ENCODE measurements around the gene MRTFB. TPM values are rescaled to one million over a fixed set of nuclear protein-coding genes. Genes with fewer than 3 reads are reported as not detected.

Gene MRTFB
- total and polyA plus RNA-seq, 2 donors (not counting 1 experiment from before 2014, with no cell fraction given), result 8.8 to 9.8 TPM

GRCh38 chr16:14113344-14113743, 42.2 kb downstream of the MRTFB start:
- H3K9me3 ChIP-seq (ENCODE audit: control insufficient read depth, insufficient read depth, low read depth, low read length), result no peaks in the 10 kb centered on the region
- TF ChIP-seq, protein P1, sequence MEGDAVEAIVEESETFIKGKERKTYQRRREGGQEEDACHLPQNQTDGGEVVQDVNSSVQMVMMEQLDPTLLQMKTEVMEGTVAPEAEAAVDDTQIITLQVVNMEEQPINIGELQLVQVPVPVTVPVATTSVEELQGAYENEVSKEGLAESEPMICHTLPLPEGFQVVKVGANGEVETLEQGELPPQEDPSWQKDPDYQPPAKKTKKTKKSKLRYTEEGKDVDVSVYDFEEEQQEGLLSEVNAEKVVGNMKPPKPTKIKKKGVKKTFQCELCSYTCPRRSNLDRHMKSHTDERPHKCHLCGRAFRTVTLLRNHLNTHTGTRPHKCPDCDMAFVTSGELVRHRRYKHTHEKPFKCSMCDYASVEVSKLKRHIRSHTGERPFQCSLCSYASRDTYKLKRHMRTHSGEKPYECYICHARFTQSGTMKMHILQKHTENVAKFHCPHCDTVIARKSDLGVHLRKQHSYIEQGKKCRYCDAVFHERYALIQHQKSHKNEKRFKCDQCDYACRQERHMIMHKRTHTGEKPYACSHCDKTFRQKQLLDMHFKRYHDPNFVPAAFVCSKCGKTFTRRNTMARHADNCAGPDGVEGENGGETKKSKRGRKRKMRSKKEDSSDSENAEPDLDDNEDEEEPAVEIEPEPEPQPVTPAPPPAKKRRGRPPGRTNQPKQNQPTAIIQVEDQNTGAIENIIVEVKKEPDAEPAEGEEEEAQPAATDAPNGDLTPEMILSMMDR (conservative IDR thresholded peaks at IDR 0.05 in 1 of 2, IDR thresholded peaks at IDR 0.05 in 1 of 2; ENCODE audit: low read depth in 1 of 2, low read length in 2 of 2), result no peak
- no peak for TF ChIP-seq EZH2 (IDR thresholded peaks at IDR 0.05; ENCODE audit: low read length, missing control alignments)
- no peak overlapping the region for H2AFZ ChIP-seq (ENCODE audit: low read length)
- no peaks in the 10 kb centered on the region for H3K79me2 ChIP-seq (ENCODE audit: control insufficient read depth, insufficient read depth, low read length)
- H3K4me2 ChIP-seq (ENCODE audit: extremely low read depth, insufficient read depth, low read length), result no peak overlapping the region
- no peaks in the 10 kb centered on the region for H4K20me1 ChIP-seq (ENCODE audit: control insufficient read depth, extremely low read depth, insufficient read depth, low read length)
- no peak overlapping the region for H3K9ac ChIP-seq (ENCODE audit: insufficient read depth, low read length)
- H3K27me3 ChIP-seq (ENCODE audit: control insufficient read depth, insufficient read depth, low read length), result no peaks in the 10 kb centered on the region
- no peaks in the 10 kb centered on the region for H3K36me3 ChIP-seq (ENCODE audit: control insufficient read depth, insufficient read depth, low read length)
- peaks cover 2% of the 10 kb centered on the region for H3K4me1 ChIP-seq (ENCODE audit: control insufficient read depth, extremely low read depth, insufficient read depth, low read length)
- no peak for DNase-seq (ENCODE audit: low read depth in 2 of 2)
- H3K27ac ChIP-seq (ENCODE audit: insufficient read depth, low read length), result no peak overlapping the region
- no peak overlapping the region for H3K4me3 ChIP-seq (replicated peaks in 1 of 4; ENCODE audit: control extremely low read depth in 1 of 4, insufficient read depth in 1 of 4, low read depth in 3 of 4, low read length in 4 of 4)

GRCh38 chr16:14117051-14117450, 45.9 kb downstream of the MRTFB start:
- Histone ChIP-seq H3K79me2 (ENCODE audit: control insufficient read depth, insufficient read depth, low read length) (no peaks in the 10 kb centered on the region), H2AFZ (ENCODE audit: low read length) (no peak overlapping the region), H4K20me1 (ENCODE audit: control insufficient read depth, extremely low read depth, insufficient read depth, low read length) (no peaks in the 10 kb centered on the region), H3K9ac (ENCODE audit: insufficient read depth, low read length) (no peak overlapping the region), H3K27ac (ENCODE audit: insufficient read depth, low read length) (no peak overlapping the region), H3K36me3 (ENCODE audit: control insufficient read depth, insufficient read depth, low read length) (no peaks in the 10 kb centered on the region), H3K9me3 (ENCODE audit: control insufficient read depth, insufficient read depth, low read depth, low read length) (no peaks in the 10 kb centered on the region), H3K4me2 (ENCODE audit: extremely low read depth, insufficient read depth, low read length) (no peak overlapping the region), H3K4me3 (replicated peaks in 1 of 4; ENCODE audit: control extremely low read depth in 1 of 4, insufficient read depth in 1 of 4, low read depth in 3 of 4, low read length in 4 of 4) (no peak overlapping the region), H3K27me3 (ENCODE audit: control insufficient read depth, insufficient read depth, low read length) (no peaks in the 10 kb centered on the region), H3K4me1 (ENCODE audit: control insufficient read depth, extremely low read depth, insufficient read depth, low read length) (peaks cover 2% of the 10 kb centered on the region)
- no peak for DNase-seq (ENCODE audit: low read depth in 2 of 2)
- TF ChIP-seq, protein P1 (conservative IDR thresholded peaks at IDR 0.05 in 1 of 2, IDR thresholded peaks at IDR 0.05 in 1 of 2; ENCODE audit: low read depth in 1 of 2, low read length in 2 of 2), result no peak

- no peaks in the 10 kb centered on the region for H3K36me3 ChIP-seq (ENCODE audit: control insufficient read depth, insufficient read depth, low read length)
- no peak for DNase-seq (ENCODE audit: low read depth in 2 of 2)
- H4K20me1 ChIP-seq (ENCODE audit: control insufficient read depth, extremely low read depth, insufficient read depth, low read length), result no peaks in the 10 kb centered on the region
- no peak overlapping the region for H3K4me2 ChIP-seq (ENCODE audit: extremely low read depth, insufficient read depth, low read length)
- no peaks in the 10 kb centered on the region for H3K79me2 ChIP-seq (ENCODE audit: control insufficient read depth, insufficient read depth, low read length)
- H3K27me3 ChIP-seq (ENCODE audit: control insufficient read depth, insufficient read depth, low read length), result no peaks in the 10 kb centered on the region
- H3K9me3 ChIP-seq (ENCODE audit: control insufficient read depth, insufficient read depth, low read depth, low read length), result no peaks in the 10 kb centered on the region
- no peak overlapping the region for H2AFZ ChIP-seq (ENCODE audit: low read length)
- no peak overlapping the region for H3K4me3 ChIP-seq (replicated peaks in 1 of 4; ENCODE audit: control extremely low read depth in 1 of 4, insufficient read depth in 1 of 4, low read depth in 3 of 4, low read length in 4 of 4)
- no peak overlapping the region for H3K27ac ChIP-seq (ENCODE audit: insufficient read depth, low read length)
- no peak for TF ChIP-seq EZH2 (IDR thresholded peaks at IDR 0.05; ENCODE audit: low read length, missing control alignments)
- TF ChIP-seq, protein P1 (conservative IDR thresholded peaks at IDR 0.05 in 1 of 2, IDR thresholded peaks at IDR 0.05 in 1 of 2; ENCODE audit: low read depth in 1 of 2, low read length in 2 of 2), result no peak
- H3K9ac ChIP-seq (ENCODE audit: insufficient read depth, low read length), result no peak overlapping the region
- H3K4me1 ChIP-seq (ENCODE audit: control insufficient read depth, extremely low read depth, insufficient read depth, low read length), result no peaks in the 10 kb centered on the region
These were observed 48.7 kb downstream of the MRTFB start for GRCh38 chr16:14119799-14120198.

Measured in fibroblast of lung (primary cell).